Measurements from ENCODE around the gene TMEM100.
A peak's percentile ranks its signal among the peaks of the same experiment; 100 is the strongest.

The TMEM100 gene

GRCh38 chr17:55743103-55743679 lies 20.5 kb upstream of the TMEM100 start:
- DNase-seq (ENCODE audit: low spot score), result no peak

DNA sequence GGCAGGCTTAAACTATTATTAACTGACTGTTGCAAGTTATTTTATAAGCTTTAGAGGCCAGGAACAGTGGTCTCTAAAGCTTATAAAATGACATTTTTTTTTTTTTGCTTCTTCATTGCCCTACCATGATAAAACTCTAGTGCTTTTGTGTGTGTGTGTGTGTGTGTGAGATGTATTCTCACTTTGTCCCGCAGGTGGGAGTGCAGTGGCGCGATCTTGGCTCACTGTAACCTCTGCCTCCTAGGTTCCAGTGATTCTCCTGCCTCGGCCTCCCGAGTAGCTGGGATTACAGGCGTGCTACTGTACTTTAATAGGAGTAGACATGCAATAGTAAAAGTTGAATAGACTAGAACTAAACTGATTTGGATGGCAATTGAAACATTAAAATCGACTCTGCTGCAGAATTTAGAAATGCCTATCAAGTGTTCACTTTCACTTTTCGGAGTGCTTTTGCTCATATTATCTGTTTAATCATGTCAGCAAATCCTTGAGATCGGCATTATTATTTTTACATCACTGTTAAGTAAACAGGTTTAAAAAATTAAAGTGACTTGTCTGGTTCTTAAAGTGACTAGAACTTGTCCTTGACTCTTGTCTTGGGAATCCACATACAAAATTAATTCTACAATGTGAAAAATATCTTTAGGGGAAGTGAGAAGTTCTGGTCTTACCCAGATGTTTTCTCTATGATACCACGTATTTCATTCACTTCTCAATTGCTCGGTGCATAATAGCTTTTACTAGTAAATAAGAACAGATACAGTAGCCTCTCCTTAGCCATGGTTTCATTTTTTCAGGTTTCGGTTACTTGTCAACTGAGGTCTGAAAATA lies 19.8 kb upstream of the TMEM100 start:
- no peak for DNase-seq (ENCODE audit: low spot score)

GRCh38 chr17:55741356-55741700 lies 18.7 kb upstream of the TMEM100 start:
- DNase-seq (ENCODE audit: low spot score), result no peak

DNA sequence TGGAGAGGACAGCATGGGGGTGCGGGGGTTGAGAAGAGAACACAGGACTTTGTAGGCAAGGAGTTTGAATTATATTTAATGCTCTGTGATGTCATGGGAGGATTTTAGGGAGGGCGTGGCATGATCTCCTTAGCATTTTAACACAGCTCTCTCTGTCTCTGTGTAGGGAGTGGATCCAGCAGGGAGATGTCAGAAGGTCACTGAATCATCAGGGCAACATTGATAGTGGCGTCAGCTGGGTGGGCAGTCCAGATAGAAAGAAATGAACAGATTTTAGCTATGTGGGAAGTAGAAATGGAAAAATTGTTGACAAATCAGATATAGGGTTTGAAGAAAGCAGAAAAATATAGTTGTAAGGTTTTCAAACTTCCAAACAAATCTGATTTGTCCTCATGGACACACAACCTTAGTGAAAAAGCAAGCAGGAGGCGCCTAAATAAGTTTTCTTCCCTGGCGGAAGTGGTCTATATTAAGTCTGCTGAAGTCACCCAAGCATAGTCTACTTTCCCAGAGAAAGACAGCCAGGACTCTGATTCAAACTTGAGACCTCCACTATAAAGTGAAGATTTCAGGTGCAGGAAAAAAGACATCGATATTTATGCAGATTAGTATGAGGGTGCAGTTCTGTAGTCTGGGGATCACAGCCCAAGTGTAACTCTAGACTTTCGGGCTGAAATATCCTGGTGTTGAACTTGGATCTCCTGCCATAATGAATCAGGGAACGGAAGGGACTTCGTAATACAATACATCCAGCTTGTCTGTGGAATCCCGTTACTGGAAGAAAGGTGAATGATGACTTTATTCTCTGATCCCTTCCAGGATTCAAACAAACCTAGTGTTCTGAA lies 18.1 kb upstream of the TMEM100 start:
- DNase-seq (ENCODE audit: low spot score), result no peak

- peak; percentile 46 for DNase-seq (ENCODE audit: low spot score)
Measured at GRCh38 chr17:55737976-55738501, 15.4 kb upstream of the TMEM100 start.

- DNase-seq (ENCODE audit: low spot score), result peak; percentile 57
Measured at GRCh38 chr17:55735731-55736405, 13.2 kb upstream of the TMEM100 start.

DNA sequence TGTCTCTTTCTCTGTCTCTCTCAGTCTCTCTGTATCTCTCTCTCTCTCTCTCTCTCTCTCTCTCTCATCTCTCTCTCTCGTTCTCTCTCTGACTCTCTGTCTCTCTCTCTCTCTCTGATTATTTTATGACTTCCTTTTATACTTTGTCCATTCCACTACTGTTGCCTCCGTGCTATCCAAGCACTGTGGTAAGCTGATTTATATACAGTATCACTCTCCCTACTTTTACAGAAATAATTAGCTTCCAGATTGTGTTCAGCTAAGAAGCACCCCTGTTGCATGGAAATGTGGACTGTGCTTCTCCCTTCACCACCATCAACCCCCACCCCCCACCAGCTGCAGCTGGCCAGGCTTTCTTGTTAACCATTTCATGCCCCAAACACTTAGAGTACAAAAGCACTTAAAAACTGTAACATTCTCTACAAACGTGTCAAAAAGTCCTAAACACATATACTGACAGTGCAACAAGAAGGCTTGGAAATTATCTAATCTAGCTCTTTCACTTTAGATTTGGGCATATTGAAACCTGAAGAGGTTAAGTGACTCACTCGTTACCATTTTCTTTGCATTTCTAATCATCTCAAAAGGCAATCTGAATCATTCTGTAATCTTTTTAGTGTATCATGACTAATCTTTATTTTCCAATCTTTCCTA lies 11.6 kb upstream of the TMEM100 start:
- no peak for DNase-seq (ENCODE audit: low spot score)

DNA sequence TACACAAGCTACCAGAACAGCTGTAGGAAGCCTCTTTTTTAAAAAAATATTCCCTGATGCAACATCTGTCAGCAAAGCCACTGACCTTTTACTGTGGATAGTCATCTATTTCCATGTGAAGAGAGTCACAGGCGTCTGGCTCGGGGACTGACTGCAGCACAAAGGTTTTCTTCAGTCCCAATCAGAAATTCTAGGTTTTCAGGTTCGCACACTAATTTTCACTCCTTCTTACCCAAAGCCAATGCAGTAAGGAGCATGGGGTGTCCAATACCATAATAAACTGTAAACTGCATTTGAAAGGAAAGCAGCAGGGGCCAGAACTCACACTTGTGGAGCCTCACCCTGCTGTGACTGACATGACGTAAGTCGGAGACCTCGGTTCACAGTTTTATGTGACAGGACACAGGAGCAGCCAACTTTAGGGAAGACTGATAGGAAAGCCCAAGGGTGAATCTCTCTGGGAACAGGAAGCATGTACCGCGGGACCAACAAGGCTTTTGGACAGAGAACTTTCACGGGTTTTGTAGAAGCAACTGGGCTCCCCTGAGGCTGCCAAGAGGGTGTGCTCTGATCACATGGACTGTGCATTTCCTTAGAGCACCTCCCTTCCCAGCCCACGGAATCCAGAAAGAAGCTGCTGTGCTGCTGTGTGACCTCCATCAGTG lies 9.1 kb upstream of the TMEM100 start:
- DNase-seq (ENCODE audit: low spot score), result no peak

- no peak for DNase-seq (ENCODE audit: low spot score)
Measured at GRCh38 chr17:55730808-55731207, 8.1 kb upstream of the TMEM100 start.

DNA sequence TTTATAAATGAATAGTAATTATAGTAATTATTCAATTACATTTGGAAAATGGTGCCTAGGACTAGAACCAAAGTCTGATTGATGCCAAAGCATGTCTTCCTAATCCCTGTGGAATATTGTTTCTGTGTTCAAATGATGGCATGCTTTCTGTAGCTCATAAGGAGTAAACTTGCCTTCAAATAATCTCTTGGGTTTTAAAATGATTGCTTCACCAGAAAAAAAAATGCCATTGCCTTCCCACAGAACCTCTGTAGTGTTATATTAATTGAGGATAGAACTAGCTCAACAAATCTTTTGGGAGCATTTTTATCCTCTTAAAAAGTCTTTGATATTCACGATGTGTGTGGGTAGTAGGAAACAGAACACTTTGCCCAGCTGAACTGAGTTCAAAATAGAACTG lies 7.7 kb upstream of the TMEM100 start:
- DNase-seq (ENCODE audit: low spot score), result no peak

DNA sequence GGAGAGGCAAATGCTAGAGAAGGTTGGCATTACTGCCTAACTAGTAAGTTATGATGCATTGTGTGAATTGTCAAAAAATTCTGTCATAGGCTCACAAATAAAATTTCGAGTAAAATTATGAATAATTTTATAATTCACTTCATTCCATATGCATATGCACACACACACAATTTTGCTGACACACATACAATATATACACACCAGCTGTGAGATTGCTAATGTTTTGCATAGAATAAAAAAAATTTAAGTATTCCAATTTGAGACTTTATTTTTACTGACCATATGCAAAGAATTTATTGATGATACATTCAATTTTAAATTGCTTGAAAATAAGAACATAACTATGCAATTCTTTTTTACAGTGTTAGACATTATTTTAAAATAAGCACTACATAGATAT lies 6.8 kb upstream of the TMEM100 start:
- no peak for DNase-seq (ENCODE audit: low spot score)

DNA sequence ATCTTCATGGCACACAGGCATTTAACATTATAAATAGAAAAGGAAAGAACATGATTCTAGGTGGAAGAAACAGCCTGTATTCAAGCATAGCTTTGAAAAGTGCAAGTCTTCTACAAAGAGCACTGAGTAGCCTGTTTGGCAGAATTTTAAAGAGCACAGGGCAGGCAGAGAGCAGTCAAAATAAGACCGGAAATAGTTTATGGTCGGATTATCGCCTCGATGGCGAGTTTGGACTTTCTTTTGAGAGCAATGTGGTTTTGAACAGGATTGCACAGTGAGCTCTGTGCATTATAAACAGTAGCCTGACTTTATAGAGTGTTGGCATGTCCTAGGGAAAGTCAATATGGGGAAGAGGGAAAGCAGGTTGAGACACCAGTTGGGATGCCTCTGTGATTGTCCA lies 6.2 kb upstream of the TMEM100 start:
- no peak for DNase-seq (ENCODE audit: low spot score)

DNA sequence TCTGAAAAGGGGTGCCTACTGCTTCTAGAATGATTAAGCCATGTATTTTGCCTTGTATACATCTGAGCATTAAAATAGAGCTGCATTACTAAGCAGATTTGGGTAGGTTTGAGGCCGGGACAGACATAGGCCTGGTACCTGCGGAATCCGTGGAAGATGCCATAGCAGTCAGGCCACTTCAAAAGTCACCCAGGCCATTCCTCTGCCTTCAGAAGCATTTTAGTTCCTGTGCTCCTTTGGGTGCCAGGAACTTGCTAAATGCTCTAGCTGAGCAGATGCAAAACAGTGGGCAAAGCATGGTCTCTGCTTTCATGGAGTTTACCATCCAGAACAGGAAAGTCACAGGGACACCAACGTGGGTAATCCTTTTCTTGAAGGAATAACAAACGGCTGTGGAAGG lies 5.7 kb upstream of the TMEM100 start:
- no peak for DNase-seq (ENCODE audit: low spot score)

DNA sequence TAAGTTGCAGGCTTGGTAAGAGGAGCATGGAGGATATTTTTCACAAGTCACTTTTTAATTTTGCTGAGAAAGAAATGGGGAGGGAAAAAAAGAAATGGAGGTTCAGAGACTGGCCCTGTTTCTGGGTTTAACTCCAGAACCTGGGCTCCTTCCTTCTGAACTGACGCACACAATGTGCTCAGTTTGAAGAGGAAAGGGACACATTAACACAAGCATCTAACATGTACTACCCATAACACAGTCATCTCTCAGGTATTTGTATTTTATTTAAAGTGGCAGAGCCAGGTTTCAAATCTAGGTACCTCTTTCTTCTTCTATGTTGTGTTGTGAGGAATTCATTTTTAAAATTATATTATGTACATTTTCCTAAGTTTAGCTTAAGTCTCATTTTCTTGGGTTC lies 5.3 kb upstream of the TMEM100 start:
- DNase-seq (ENCODE audit: low spot score), result no peak

- DNase-seq (ENCODE audit: low spot score), result no peak
Measured at GRCh38 chr17:55727275-55727674, 4.6 kb upstream of the TMEM100 start.

DNA sequence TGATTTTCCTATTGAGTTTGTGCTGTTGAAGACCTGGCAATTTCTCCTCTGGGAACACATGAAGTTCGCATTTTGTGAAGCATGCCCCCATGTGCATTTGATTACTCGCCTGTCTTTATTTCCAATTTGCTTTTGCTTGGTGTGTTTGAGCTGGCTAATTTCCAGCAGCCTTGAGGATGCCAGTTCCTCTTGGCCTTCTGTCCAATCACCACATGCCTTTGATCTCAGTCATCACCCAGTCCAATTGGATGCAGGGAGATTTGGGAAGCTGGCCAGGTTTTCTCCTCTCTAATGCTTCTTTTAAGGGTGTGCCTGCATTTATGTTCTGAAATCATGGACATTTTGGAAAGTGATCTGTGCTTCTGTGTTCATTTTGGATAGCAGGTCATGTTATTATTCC lies 3.8 kb upstream of the TMEM100 start:
- DNase-seq (ENCODE audit: low spot score), result no peak

- DNase-seq (ENCODE audit: low spot score), result no peak
Measured at GRCh38 chr17:55723488-55723848, 804 bp upstream of the TMEM100 start.

- no peak for DNase-seq (ENCODE audit: low spot score)
Measured at GRCh38 chr17:55722016-55722736, 488 bp downstream of the TMEM100 start.

- no peak for DNase-seq (ENCODE audit: low spot score)
Measured at GRCh38 chr17:55720919-55721836, 1.5 kb downstream of the TMEM100 start.
